OCI-LY3 (cell line): ENCODE data around the gene SH2B2.

ENCODE experiments used
- H2AFZ ChIP-seq: fragments of 200-600, 300-600 bp; shearing (Covaris generic); 2 replicates; pipeline ENCODE4 v1.6.0; 2014; ENCODE audit warnings: antibody characterized with exemption, low read depth, low read length
- H3K27ac ChIP-seq: fragments of 200-600, 300-600 bp; sonication (generic); 2 replicates; pipeline ENCODE4 v1.5.1; 2014; ENCODE audit warnings: mild to moderate bottlenecking, low read length, moderate library complexity, mixed read lengths
- H3K27me3 ChIP-seq: fragments of 200-600, 300-600 bp; sonication (generic); 2 replicates; pipeline ENCODE4 v1.6.1; 2014; ENCODE audit warnings: low read depth, low read length, mixed read lengths
- H3K36me3 ChIP-seq: fragments of 200-600, 300-600 bp; sonication (generic); replicated peaks from 2 replicates; pipeline ENCODE3; 2014; ENCODE audit warnings: low read depth, low read length, mixed read lengths
- H3K4me1 ChIP-seq: fragments of 300-600, 200-600 bp; sonication (generic); 2 replicates; pipeline ENCODE4 v1.6.1; 2014; ENCODE audit warnings: low read length, mixed read lengths
- H3K4me2 ChIP-seq: fragments of 200-600, 300-600 bp; sonication (generic); 2 replicates; pipeline ENCODE4 v1.6.1; 2014; ENCODE audit warnings: low read length, mixed read lengths
- H3K4me3 ChIP-seq: fragments of 300-600, 200-600 bp; sonication (generic); 2 replicates; pipeline ENCODE4 v1.5.1; 2014; ENCODE audit warnings: antibody characterized with exemption, mild to moderate bottlenecking, low read length, moderate library complexity
- H3K79me2 ChIP-seq: fragments of 300-600, 200-600 bp; shearing (Covaris generic); 2 replicates; pipeline ENCODE4 v1.6.1; 2014; ENCODE audit warnings: mild to moderate bottlenecking, low read length, mixed read lengths
- H3K9ac ChIP-seq: fragments of 300-600, 200-600 bp; shearing (Covaris generic); 2 replicates; pipeline ENCODE4 v1.6.0; 2014; ENCODE audit warnings: mild to moderate bottlenecking, low read length, moderate library complexity
- H3K9me3 ChIP-seq: fragments of 200-600, 300-600 bp; shearing (Covaris generic); 2 replicates; pipeline ENCODE4 v1.6.1; 2014; ENCODE audit warnings: low read length, mixed read lengths; ENCODE audit not compliant: insufficient read depth
- H4K20me1 ChIP-seq: fragments of 200-600, 300-600 bp; sonication (generic); 2 replicates; pipeline ENCODE4 v1.6.1; 2016; ENCODE audit warnings: low read length, mixed read lengths; ENCODE audit not compliant: insufficient read depth
- CTCF ChIP-seq: fragments of 200-600, 300-600 bp; sonication (generic); IDR thresholded peaks from 2 replicates; pipeline ENCODE4 v1.5.1; 2014; ENCODE audit warnings: antibody characterized with exemption, low read length, low read depth
- EZH2phosphoT487 ChIP-seq: fragments of 200-600 bp; shearing (Covaris generic); IDR thresholded peaks from 2 replicates; pipeline ENCODE4 v1.6.1; 2018; ENCODE audit warnings: antibody characterized with exemption, mixed run types, low read depth

SH2B2 gene

GRCh38 chr7:102277901-102278300, 8.8 kb upstream of the SH2B2 start:
- H2AFZ ChIP-seq = no peak overlapping the region
- TF ChIP-seq EZH2phosphoT487 (no peak), CTCF (no peak)
- no peaks in the 10 kb centered on the region for H3K9me3 ChIP-seq
- no peaks in the 10 kb centered on the region for H3K27me3 ChIP-seq
- H3K4me2 ChIP-seq = no peak overlapping the region
- peaks cover 14% of the 10 kb centered on the region; the same call in 1 of the 2 replicates for H3K4me1 ChIP-seq
- H4K20me1 ChIP-seq = no peaks in the 10 kb centered on the region
- no peak overlapping the region for H3K4me3 ChIP-seq
- H3K79me2 ChIP-seq = no peaks in the 10 kb centered on the region
- H3K9ac ChIP-seq = no peak overlapping the region
- no peaks in the 10 kb centered on the region for H3K36me3 ChIP-seq
- no peak overlapping the region for H3K27ac ChIP-seq

GRCh38 chr7:102279537-102280400, 6.9 kb upstream of the SH2B2 start:
- Histone ChIP-seq H3K36me3 (no peaks in the 10 kb centered on the region), H3K4me2 (peak overlapping the region; percentile 53), H3K27me3 (0 out of 2 replicates have a peak, but pooled peaks cover 2% of the 10 kb centered on the region), H3K79me2 (no peaks in the 10 kb centered on the region), H3K4me3 (peak overlapping the region; percentile 36), H4K20me1 (no peaks in the 10 kb centered on the region), H3K4me1 (peaks cover 26% of the 10 kb centered on the region), H3K27ac (no peak overlapping the region), H3K9me3 (no peaks in the 10 kb centered on the region), H3K9ac (peak overlapping the region; percentile 8; the same call in 1 of the 2 replicates), H2AFZ (peak overlapping the region; percentile 29; the same call in 1 of the 2 replicates)
- TF ChIP-seq CTCF (peak; percentile 90), EZH2phosphoT487 (no peak)

GRCh38 chr7:102280521-102280920, 6.1 kb upstream of the SH2B2 start:
- Histone ChIP-seq H3K9ac (no peak overlapping the region), H3K4me1 (peaks cover 33% of the 10 kb centered on the region)

More at GRCh38 chr7:102280521-102280920, 6.1 kb upstream of the SH2B2 start:
- Histone ChIP-seq H3K27me3 (peaks cover 9% of the 10 kb centered on the region; the same call in 1 of the 2 replicates), H3K36me3 (no peaks in the 10 kb centered on the region), H4K20me1 (no peaks in the 10 kb centered on the region), H3K9me3 (no peaks in the 10 kb centered on the region), H2AFZ (no peak overlapping the region), H3K4me2 (peak overlapping the region; percentile 53; the same call in 1 of the 2 replicates), H3K4me3 (no peak overlapping the region), H3K27ac (no peak overlapping the region), H3K79me2 (no peaks in the 10 kb centered on the region)
- TF ChIP-seq CTCF (no peak), EZH2phosphoT487 (no peak)
